ENCODE measurements around the gene GFER. TPM values are rescaled to one million over a fixed set of nuclear protein-coding genes. Genes with fewer than 3 reads are reported as not detected.
"Not testable (repeated sequence)": the region's sequence is repeated elsewhere in the genome, so short reads cannot be mapped to it uniquely, and the experiment has no call there.

The GFER gene
- 16.5 TPM for total RNA-seq

DNA sequence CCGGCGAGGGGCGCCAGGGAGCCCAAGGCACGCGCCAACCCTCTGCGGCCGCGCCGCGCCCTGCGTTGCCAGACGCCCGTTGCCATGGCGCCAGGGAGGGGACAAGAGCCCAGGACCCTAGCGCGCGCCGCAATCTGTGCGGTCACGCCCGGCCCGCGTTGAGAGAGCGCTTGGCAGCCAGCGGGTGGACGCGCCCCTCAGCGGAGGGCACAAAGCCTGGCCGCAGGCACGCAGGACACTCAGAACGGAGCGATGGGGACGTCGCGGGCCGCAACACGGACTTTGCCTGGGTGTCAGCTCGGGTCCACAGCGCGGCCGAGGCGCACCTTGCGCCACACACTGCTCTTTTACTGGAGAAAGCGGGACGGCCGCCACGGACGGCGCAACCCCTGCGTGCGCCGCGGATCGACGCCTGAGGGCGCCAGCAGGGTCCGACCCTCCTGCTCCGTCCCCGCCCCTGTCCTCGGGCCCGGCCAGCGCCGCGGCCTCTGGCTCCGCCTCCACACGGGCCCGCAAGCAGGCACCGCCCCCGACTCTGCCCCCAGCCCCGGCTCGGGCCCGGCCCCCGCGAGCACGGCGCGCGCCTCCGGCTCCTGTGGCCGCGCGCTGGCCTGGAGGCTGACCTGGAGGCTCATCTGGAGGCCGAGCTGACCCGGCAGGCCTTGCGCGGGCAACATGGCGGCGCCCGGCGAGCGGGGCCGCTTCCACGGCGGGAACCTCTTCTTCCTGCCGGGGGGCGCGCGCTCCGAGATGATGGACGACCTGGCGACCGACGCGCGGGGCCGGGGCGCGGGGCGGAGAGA lies at the start of gene GFER:
GFER (plus strand) TSS at position 650 of the 803 bp plus-strand sequence; CDS start at position 676, 26 bp downstream.
- peak; percentile 85 for DNase-seq (ENCODE audit: low spot score)

DNA sequence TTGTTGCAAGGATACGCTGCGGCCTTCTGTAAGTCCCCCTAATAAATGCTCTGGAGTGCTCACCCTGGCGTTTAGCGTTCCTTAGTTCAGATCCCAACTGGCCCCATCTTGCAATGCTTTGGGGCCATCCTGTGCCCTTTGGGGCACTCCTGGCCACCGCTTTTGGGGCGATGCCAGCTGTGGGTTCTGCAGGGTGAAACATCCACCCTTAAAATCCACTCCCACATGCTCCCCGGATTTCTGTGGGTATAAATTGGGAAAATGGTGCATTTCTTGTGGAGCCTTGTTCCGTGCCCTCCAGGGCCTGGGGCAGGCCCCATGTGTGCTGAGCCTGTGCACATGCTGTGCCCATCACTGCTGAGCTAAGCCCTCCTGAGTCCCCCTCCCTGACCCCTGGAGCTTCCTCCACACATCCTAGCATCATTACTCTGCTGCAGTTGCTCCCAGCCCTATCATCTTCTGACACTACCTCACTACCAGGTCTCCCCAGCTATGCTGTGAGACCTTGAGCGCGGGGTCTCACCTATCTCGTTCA lies 47.0 kb upstream of the GFER start:
- no peak for DNase-seq (ENCODE audit: low spot score)

DNA sequence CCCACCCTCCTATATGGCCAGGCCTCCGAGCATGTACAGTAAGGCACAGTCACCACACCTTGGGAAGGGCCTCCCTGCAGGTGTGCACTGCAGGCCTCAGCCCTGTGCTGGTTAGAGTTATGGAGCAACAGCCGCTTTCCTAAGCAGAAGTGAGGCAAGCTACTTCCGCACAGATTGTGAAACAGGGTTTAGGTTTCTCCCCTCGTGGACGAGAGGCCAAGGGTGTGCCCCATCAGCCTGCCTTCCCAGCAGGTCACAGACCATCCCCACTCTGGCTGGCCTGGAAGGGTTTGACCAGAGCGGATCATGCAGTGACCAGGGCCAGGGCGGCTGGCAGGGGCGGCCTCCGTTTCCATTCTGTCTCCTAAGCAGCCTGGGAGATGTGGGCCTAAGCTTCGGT lies 45.7 kb upstream of the GFER start:
- peak; percentile 41 for DNase-seq (ENCODE audit: low spot score)

DNA sequence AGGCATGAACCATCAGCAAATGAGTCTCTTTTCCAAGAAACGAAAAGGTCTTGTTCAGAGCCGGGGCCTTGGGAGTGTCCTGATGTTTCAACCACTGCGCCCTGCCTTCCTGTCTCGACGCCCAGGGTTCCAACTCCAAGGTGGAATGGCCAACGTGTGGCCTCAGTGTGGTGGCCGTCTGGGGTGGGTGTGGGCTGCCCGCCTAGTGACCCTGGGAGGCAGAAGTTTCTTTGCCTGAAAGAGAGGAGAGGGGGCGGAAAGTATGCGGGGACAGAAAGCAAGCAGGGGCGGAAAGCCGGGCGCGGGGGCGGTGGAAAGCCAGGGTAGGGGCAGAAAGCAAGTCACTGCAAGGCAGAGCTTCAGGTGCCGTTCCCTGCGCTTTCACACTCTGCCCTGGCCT lies 45.1 kb upstream of the GFER start:
- DNase-seq (ENCODE audit: low spot score), result no peak

DNA sequence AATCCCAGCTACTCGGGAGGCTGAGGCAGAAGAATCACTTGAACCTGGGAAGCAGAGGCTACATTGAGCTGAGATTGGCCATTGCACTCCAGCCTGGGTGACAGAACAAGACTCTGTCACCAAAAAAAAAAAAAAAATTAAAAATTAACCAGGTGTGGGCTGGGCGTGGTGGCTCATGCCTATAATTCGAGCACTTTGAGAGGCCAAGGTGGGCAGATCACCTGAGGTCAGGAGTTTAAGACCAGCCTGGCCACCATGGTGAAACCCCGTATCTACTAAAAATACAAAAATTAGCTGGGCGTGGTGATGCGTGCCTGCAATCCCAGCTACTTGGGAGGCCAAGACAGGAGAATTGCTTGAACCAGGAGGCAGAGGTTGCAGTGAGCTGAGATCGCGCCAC lies 44.2 kb upstream of the GFER start:
- DNase-seq (ENCODE audit: low spot score), result not testable (repeated sequence)

DNA sequence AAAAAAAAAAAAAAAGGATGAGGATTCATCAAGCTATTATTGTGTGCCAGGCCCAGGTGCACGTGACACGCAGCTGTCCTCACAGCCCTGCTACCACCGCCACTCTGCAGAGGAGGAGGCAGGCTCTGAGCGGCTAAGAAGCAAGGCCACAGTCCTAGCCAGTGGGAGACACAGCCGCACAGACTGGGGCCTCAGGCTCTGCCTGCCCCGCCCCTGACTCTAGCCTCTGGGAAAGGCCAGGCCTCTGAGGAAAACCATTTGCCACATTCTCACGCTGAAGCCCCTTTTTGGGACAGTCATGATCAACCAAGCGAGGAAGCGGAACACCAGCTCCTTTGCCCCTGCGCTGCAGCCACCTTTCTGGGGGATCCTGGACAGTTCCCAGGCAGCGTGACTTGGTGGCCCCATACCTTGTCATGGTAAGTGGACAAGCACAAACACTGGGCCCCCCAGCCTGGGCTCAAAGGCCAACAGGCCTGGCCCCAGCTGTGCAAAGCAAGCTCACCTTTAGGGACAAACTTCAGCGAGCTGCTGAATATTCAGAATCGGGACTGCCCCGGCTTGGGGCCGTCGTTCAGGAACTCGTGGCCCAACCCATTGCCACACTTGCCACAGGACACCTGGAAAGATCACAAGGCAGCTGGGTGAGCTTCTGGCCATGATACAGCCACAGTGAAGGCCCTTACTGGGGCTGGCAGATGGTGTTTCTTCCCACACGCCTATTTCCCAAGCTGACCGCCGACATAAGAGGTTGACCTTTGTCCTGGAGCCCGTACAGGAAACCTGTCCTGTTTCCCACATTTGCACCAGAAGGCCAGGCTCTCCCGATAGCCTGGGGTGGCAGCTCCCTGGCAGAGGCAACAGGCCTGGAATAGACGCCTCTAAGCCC lies 43.5 kb upstream of the GFER start:
- no peak for DNase-seq (ENCODE audit: low spot score)

DNA sequence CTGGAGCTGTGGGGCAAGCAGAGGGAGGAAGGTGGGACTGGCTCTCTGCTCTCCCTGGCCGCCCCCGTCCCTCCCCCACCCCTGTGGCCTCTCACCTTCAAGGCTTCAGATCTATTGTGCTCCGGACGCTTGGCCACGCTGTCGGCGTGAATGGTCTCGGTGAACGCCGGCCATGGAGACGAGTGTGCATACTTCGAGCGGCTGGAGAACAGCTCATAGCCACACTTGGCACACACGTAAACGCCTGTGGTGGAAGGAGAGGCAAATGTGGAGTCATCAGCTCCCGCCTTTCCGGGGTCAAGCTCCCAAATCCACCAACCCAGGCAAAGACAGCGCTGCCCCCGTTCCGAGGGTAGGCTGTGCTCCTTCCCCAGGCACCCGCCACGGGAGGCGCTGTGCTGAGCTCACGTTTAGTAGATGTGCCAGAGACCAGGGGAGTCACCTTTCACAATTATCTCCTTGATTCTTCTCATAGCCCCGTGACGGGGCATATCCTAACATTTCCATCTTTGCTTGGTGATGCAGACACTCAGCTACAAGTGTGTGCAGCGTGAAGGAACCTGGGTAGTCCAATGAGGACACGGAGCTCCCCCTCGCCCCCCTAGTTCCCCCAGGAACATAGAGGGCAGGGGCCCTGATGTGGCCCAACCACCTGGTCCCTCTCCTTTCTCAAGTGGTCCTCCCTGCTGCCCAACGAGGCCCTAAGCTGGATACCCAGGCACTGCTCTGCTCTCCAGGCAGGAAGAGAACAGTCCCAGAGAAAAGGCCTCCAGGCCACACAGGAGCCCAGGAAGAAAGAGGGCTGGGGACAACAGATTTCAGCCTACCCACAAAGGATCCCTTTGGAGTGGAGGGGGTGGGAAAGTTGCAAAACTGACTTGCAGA lies 42.6 kb upstream of the GFER start:
- peak; percentile 47 for DNase-seq (ENCODE audit: low spot score)

DNA sequence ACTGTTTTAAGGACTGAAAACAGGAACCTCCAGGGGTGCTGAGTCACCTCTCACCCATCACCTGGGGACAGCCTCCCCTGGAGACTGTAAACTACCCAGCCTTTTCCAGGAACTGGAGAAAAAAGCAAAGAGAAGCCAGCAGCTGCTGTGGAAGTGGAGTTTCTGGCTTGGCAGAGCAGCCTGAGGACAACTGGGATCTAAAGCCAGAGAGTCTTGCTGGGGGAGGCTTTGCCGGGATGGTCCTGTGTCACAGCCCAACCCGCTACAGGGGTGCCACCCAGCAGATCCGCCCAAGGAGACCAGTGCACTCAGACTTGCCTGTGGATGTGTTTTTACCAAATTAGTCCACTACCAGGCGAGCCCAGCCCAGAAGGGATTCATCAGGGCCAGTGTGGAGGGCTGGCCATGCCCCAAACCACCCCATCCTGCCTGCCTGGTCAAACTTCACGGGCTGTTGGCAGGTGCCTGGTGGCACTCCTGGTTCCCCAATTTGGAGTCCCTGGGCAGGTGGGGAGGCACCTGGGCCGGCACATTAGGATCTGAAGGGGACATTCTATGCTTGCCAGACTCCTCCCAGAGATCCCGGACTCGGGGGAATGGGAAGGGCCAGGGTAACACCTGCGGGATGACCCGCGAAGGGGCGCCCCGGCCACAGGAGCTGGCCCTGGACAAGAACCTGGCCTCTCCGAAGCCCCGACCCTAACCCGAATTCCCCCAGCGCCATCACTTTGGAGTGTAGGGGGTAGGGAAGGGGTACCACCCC lies 41.8 kb upstream of the GFER start:
- peak; percentile 48 for DNase-seq (ENCODE audit: low spot score)

DNA sequence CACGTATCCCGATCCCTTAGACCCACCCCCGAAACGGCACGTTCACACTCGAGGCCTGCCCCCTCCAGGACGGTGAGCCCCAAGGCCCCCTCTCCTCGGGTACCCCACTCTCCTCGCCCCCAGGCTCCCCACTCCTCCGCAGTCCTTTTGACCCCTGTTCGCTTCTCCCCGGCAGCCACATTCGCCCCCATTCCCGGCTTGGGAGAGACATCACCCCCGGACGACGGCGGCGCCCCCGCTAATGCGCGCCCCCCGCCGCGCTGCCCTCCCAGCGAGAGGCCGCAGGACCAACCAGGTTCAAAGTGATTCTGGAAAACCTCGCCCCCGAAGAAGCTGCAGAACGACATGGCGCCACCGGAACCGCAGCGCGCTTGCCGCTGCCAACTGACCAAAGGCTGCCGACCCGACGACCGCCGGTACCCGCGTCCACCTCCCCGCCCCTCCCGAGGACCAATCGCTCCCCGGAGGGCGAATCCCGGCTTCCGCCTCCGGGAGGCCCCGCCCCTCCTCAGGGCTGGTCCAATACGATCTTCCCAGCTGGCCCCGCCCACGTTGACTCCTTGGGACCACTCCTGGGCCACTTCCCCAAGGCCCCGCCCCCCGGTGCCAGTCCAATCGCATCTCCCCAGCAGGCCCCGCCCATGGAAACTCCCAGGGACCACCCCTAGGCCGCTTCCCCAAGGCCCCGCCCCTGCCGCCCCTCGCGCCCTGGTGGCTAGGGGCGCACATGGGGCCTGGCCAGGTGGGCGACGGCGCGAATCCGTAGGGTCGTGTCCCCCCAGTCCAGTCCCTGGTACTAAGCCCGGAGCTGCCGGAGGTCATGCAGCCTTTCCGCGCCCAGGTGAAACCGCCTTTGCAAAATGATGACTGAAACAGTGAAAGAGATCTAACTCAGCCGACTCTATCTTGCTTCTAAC lies 40.9 kb upstream of the GFER start, which contains the start of gene MSRB1:
MSRB1 (minus strand) TSS at position 390 of the 917 bp plus-strand sequence; CDS start at position 347, 43 bp downstream.
- peak; percentile 100 for DNase-seq (ENCODE audit: low spot score)

DNA sequence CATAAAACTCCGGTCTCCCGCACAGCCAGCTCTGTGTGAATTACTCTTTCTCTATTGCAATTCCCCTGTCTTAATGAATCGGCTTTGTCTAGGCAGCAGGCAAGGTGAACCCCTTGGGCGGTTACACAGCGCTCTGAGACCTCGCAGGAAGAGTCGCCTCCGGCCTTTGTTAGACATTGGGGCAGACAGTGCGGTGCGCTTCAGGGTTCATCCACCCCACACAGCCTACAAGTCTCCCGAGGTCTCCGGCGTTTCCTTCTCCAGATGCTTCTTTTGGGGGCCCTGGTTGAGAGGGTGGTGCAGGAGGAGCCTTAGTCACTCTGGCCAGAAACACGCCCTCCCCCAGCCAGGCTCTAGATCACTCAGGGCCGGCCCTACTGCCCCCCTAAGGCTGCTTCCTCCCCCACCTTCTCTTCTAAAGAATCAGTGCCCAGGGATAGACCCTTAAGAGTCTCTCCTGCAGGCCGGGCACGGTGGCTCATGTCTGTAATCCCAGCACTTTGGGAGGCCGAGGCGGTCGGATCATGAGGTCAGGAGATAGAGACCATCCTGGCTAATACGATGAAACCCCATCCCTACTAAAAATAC lies 39.3 kb upstream of the GFER start:
- DNase-seq (ENCODE audit: low spot score), result peak; percentile 41

DNA sequence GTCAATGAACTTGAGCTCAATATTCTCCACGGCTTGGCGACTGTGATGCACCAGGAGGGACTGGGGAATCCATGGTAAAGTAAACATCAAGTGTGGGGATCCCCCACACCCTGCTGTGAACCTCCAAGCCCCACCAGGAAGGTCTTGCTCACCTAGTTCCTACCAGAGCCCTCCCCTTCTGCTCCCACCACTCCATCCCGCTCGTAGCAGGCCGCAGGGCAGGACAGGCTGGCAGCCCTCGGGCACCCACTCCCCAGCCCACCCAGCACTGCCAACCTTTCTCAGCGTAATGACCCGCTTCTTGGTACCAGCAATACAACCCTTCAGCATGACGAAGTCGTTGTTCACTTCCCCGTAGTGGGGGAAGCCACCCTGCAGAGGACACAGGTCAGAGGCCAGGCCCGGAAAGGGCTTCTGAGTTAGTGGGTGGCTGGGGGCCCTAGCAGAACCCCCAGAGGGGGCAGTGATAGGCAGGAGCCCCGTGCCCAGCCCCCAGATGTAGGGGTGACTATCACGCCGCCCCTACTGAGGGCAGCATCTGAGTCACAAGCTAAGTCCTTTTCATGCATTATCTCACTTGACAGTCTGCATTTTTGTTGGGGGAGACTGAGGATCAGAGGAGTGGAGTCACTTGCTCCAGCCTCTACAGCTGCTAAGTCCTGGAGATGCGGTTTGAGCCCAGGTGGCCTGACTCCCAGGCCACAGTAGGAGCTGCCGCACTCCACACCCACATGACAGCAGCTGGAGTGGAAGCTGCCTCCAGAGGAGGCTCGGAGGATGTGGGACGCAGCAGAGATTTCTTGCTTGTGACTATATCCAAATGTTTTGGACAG lies 38.2 kb upstream of the GFER start:
- peak; percentile 41 for DNase-seq (ENCODE audit: low spot score)

DNA sequence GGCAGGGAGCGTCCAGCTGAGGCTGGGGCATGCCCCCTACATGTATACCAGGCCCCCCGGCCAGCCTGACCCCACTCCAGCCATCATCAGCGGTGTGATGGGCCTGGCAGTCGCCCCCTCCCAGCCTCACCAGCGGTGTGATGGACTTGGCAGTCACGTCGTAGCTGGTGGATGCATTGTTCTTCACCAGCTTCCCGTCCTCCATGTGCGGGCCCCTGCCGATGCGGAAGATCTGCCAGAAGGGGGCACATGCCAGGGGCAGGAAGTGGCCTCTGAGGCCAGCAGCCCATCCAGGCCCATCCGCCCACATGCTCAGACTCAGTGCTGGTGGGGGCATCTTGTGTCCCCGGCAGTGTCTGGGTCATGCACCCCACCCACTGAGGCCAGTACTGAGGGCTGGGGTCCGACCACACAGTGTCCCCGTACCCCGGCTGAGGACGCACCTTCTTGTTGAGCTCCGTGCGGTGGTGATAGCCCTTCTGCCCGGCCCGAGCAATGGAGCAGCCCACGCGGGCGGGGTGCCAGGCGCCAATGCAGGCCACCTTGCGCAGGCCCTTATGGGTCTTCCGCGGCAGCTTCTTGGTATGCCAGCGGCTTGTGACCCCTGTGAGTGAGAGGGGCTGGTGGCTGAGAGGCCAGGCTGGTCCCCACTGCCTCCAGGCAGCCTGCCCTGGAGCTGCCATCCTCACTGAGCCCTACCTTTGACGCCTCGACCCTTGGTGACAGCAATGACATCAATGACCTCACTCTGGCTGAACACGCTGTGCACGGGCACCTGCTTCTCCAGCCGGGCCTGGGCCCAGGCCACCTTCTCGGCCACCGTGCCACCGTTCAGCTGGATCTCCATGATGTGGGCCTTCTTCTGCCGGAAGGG lies 37.3 kb upstream of the GFER start:
- DNase-seq (ENCODE audit: low spot score), result peak; percentile 39

DNA sequence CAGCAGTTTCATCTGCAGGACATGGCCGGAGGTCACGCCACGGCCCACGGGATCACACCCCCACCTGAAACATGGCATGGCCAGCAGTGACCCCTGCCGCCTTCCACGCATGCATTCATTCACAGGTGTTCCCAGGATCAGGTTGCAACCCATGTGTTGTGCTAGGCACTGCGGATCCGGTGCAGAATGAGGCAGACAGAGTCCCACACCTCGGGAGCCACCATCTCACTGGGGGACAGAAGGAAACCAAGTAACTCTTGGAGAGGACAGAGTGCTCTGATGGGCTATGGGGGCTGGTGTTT lies 36.7 kb upstream of the GFER start:
- DNase-seq (ENCODE audit: low spot score), result no peak

DNA sequence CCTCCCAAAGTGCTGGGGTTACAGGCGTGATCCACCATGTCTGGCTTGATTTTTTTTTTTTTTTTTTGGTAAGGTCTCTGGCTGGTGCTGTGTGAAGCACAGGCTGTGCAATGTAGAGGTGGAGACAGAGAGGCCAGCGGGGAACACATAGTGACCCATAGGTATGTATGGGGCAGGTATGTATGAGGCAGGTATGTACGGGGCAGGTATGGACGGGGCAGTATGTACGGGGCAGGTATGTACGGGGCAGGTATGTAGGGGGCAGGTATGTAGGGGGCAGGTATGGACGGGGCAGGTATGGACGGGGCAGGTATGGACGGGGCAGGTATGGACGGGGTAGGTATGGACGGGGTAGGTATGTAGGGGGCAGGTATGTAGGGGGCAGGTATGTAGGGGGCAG lies 34.5 kb upstream of the GFER start:
- no peak for DNase-seq (ENCODE audit: low spot score)

DNA sequence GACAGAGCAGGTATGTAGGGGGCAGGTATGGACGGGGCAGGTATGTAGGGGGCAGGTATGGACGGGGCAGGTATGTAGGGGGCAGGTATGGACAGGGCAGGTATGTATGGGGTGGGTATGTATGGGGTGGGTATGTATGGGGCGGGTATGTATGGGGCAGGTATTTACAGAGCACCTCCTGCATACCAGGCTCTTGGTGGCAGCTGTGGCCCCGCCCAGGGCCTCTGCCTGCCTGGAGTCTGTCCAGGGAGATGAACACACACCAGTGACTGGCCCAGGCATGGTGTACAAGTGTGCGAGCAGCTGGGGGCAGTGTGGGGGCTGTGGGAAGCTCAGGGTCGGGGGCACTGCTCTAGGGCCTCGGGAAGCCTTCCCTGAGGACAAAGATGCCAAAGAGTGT lies 33.9 kb upstream of the GFER start:
- DNase-seq (ENCODE audit: low spot score), result no peak

DNA sequence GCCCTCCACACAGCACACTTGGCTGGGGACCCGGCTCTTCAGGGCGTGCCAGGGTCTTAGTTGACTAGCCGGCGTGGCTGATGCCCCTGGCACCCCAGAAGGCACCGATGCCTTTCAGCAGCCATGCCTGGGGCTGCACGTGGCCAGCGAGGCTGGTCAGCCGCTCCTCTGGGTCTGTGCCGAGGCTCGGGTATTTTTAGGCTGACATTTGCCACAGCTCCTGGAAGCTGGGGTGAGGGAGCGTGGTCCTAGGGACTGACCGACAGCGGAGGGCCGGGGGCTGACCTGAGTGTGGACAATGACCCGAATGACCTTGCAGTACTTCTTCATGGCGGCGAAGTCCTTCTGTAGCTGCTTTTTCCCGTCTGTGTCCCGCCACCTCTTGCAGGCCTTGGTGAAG lies 33.4 kb upstream of the GFER start:
- DNase-seq (ENCODE audit: low spot score), result no peak

DNA sequence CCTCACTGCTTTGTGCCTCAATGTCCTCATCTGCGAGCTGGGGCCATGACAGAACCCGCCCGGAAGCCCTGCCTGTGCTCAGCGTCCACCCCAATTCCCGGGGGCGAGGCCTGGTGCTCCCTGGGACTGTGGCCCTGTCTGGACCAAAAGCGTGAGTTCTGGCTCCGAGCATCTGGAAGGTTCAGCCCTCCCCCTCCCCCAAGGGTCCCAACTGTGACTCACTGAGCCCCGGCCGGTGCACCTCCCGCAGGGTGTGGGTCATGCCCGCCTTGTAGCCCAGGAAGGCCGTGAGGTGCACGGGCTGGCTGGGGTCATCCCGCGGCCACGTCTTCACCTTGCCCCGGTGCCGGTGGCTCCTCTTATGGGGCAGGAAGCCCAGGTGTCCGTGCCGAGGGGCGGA lies 30.3 kb upstream of the GFER start:
- DNase-seq (ENCODE audit: low spot score), result no peak
